Left hindlimb (tissue), 1 donor: Measurements from ENCODE around the gene TPM4.

ENCODE experiments used
- DNase-seq: peaks from one replicate; pipeline ENCODE4 v3.0.0-alpha.2; 2018

TPM4 gene

DNA sequence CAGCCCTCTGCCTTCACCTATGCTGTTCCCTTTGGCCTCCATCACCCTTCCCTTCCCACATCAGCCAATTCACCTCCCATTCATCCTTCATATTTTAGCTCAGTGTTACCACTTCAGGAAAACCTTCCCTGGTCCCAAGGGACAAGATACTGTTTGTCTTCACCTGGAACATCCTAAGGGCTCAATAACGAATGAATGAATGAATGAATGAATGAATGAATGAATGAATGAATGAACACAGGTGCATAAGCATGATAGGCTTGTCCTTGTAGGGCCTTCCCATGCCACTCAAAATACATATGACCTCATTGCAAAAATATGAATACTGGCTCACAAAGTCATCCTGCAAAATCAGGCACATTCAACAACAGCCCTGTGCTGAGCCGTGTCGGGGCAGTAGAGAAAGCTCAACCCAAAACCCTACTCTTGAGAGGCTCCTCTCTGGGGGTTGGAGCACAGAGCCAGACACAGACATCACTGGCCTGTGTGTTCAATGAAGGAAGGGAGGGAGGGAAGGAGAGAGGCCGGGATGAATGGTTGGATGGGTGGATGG, 33.7 kb upstream of the TPM4 start:
- no peak for DNase-seq

DNA sequence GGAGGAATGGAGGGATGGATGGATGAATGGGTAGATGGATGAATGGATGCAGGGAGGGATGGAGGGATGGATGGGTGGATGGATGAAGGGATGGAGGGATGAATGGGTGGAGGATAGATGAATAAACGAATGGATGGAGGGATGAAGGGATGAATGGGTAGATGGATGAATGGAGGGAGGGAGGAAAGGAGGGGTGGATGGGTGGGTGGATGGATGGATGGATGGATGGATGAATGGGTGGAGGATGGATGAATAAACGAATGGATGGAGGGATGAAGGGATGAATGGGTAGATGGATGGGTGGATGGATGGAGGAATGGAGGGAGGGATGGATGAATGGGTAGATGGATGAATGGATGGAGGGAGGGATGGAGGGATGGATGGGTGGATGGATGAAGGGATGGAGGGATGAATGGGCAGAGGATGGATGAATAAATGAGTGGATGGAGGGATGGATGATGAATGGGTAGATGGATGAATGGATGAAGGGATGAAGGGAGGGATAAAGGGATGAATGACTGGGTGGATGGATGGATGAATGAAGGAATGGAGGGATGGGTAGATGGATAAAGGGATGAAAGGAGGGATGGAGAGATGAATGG, 33.0 kb upstream of the TPM4 start:
- no peak for DNase-seq

DNA sequence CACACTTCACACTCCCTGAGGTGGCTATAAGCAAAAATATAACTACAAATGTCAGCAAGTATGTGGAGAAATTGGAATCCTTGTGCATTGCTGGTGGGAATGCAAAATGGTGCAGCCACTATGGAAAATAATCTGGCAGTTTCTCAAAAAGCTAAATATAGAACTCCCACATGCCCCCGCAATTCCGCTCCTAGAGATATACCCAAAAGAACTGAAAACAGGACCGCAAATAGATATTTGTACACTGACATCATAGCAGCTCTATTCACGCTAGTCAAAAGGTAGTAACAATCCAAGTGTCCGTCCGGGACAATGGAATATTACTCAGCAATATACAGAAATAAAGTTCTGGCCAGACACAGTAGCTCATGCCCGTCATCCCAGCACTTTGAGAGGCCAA, 31.5 kb upstream of the TPM4 start:
- no peak for DNase-seq

DNA sequence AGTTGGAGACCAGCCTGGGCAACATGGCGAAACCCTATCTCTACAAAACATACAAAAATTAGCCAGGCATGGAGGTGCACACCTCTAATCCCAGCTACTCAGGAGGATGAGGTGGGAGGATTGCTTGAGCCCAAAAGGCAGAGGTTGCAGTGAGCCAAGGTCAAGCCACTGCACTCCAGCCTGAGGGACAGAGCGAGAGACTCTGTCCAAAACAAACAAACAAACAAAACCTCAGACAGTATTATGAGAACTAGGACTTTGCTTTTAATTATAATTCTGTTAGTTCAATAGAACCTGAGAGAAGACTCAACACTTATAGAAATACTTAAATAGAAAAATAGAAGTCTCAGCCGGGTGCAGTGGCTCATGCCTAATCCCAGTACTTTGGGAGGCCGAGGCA, 31.1 kb upstream of the TPM4 start:
- DNase-seq = no peak

DNA sequence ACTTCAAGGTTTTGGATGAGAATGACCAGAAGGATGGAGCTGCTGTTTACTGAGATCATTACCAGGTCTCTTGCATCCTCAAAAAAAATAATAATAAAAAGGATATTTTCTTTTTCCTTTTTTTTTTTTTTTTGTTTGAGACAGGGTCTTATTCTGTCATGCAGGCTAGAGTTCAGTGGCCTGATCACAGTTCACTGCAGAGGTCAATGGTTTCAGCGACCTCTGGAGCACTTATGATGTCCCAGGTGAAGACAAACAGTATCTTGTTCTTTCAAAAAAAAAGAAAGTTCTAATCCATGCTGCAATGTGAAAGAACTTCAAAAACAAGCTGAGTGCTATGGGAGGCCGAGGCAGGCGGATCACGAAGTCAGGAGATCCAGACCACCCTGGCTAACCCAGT, 30.4 kb upstream of the TPM4 start:
- no peak for DNase-seq

DNA sequence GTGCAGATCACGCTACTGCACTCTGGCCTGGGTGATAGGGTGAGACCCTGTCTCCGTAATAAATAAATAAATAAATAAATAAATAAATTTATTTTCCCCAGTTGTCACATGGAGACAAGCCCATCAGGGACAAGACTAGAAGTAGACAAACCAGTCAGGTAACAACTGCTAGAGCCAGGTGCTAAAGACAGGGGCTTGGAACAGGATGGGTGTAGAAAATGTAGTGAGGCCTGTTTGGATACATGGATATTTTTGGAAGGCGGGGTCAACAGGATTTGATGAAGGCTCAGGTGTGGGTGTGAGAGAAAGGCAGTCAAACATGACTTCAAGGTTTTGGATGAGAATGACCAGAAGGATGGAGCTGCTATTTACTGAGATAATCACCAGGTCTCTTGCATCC, 27.7 kb upstream of the TPM4 start:
- no peak for DNase-seq

DNA sequence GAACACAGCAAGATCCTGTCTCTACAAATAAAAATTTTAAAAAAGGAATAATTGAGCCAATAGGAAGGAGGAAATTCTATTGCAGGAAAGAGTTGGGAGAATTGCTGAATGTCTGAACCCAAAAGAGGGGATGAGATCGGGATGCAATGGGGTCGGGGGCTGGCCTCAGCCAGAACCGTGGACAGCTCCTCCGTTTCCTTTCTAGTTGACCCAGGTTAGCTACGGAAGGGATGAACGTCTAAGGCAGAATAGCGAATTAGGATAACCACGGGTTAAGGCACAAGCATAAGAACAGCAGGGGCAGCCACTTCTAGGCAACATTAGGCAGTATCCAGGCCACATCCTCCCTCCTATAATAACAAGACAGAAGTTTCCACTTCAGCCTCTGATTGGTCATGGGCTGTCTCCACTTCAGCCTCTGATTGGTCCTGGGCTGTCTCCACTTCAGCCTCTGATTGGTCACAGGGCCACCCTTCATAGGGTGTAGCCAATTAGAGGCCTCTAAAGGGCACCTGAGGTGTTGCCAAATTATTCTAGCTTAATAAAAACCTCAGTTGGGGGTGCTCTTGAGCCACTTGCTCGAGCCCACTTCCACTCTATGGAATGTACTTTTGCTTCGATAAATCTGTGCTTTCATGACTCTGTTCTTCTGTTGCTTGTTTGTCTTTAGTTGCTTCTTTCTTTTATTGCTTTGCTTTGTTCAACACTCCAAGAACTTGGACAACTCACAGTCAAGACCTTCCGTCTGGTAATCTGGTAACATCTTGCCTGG, 24.9 kb upstream of the TPM4 start:
- no peak for DNase-seq

DNA sequence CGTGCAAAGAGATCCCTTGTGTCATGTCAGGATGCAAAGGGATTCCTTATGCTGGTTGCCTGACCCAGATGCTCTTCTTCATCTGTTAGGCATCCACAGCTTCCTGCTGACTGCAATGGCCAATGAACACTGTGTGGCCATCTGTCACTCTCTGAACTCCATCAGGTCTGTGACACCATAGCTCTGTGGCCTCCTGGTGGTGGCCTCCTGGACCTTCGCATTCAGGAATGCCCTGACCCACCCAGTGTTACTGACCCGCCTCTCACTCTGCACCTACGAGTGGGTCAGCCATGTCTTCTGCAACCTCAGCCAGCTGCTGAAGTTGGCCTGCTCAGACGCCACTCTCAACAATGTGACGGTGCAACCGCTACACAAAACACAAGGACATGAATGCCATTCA, 23.9 kb upstream of the TPM4 start:
- DNase-seq = no peak

DNA sequence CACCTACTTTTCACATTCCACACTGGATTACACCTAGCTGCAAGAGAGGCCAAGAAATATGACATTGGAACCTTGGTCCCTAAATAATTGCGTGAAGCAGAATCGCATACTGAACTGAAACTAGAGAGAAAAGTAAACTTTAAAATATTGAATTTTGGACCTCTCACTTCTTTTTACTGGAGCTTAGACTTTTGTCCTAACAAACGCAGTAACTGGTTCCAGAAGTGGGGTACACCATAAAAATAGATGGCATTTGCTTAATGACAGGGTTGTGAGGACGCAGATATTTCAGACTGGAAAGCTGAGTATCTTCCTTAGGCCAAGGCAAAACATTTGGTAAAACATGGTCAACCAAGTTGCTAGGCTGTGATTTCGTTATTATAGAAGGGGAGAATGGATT, 19.2 kb upstream of the TPM4 start:
- no peak for DNase-seq

DNA sequence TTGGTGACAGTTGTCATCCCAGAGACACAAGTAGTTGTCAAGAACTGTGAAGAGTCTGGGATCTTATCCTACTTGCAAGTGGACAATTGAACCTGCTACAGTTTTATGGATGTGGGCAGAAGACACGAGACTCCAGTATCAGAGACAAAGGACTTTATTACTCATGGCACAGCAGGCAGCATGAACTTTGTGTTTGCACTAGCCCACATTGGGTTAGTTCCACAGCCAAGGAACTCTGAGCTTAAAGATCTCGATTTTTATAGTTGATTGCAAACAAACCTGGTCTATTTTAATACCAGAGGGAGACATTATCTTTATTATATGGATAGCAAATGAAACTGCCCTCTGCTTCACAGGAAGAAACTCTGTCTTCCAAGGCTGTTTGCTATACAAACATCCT, 16.0 kb upstream of the TPM4 start:
- DNase-seq = peak; percentile 4

DNA sequence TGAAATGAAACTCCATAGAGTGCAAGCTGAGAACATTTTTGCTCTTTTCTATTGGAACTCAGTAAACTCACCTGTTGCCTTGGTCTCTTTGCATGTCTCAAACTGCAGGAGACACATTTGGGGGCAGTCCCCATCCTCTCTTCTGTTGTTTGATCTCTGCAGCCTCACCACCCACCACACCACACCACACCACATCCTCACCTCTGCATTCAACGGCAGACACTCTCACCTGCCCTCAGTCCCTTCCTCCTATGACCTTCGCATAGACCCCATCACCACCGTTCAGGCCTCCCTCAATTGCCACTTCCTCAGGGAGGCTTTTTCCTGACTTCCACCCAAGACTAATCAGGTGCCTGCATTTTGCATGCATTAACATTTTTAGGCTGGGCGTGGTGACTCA, 14.4 kb upstream of the TPM4 start:
- DNase-seq = no peak

DNA sequence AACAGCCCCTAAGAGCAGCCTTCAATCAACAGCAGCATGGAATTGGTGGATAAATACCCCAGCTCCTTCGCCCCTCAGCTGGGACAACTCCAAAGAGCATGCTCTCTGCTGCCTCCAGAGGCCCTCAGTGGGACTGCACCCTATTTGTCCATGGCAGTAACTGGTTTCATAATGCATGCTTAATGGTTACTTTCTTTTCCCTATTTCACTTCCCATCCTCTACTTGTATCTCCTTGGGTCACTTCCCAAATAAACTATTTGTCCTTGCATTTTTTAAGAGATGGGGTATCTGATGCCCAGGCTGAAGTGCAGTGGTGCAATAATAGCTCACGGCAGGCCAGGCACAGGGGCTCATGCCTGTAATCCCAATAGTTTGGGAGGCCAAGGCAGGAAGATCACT, 13.5 kb upstream of the TPM4 start:
- peak; percentile 22 for DNase-seq

DNA sequence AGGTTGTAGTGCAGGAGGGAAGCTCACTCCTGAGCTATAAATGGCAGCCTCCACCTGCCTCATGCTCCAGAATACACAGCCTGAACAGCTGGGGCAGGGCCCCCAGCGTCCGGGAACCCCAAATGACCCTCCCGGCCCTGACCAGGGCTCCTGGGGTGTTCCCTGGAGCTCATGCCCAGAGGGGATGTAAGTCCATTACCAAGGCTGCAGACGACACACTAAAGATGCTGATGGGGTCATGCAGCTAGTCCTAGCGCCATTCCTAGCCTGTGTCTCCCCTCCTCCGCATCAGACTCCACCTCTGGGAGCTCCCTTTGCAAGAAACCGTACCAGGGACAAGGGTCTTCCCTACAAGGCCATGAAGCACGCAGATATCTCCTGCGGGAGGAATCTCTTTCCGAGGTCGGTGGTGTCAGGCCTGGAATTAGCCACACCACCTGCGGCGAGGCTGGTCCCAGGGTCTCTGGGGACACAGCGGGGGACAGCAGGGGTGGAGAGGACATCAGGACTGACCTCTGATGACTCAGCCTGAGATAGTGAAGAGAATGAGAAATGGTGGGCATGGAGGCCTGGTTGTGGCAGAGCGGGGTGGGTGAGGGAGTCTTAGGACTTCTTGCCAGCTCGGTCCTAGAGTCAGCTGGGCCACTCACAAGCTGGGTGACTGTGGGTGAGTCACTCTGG, 11.9 kb upstream of the TPM4 start:
- peak; percentile 24 for DNase-seq

DNA sequence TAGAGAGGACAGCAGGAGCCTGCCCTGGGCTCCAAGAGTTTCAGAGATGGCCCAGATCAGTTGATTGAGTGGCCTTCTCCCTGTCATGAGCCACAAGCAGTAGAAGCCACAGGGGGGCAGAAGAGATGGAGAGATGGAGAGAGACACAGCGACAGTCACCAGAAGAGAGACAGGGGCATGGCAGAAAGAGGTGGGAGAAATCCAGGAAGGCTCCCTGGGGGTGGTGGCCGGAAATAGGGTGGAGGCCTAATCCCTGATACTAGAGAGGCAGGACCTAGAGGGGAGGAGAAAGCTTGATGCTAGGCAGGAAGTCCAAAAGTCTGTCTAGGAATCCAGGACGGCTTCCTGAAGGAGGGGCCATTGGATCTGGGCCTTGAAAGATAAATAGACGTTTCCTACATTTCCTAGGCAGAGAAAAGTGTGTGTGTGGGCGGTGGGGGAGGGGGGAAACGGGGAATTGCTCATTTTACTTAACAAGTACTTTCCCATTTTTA, 9.6 kb upstream of the TPM4 start:
- DNase-seq = no peak

DNA sequence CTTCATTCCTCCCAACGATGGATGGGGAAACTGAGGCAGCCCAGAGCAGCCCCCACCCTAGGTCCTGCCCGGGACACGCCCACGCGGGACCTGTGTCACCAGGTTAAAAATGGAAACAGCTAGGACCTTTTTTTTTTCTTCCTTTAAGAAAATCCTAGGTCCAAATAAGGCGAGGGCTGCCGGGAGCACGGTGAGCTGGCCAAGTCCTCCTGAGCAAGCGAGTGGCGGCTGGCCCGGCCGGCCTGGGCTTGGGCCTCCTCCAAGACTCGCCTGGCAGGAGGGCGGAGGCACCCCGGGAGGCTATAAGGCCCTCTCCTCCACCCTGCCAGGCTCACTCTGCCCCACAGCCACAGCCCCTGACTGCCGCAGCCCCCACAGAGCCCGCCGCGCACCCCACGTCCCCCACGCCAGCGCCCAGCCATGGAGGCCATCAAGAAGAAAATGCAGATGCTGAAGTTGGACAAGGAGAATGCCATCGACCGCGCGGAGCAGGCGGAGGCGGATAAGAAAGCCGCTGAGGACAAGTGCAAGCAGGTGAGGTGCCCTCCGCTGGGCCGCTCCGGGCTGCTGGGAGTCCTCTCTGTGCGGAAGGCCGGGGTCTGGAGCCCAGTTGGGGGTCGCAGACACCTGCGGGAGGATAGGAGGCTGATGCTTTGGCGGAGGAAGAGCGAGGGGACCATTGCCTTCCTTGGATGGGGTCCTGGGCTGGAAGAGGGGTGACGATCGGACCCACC, 8.9 kb upstream of the TPM4 start:
- DNase-seq = peak; percentile 27

DNA sequence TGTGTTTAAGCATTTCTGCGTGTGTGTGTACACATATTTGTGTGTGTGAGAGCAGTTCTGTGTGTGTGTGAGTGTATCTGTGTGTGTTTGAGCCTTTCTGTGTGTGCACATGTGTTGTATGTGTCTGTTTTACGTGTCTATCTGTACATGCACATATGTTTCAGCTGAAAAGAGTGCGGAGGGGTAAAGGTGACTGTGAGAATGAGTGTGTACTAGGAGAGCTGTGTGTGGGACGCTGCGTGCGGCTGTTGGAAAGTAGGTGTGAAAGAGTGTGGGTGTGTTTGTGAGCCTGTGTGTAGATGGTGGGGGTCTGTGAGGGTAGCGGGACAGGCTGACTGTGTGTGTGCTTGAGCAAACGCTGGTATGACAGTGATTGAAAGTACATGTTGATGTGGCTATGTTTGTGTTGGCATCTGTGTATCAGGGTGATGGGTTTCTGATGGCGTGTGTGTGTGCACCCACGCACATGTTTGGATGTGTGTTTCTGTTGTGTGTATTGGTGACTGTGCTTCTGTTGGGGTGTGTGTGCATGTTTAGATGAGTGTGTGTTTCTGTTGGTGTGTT, 7.5 kb upstream of the TPM4 start:
- peak; percentile 17 for DNase-seq

DNA sequence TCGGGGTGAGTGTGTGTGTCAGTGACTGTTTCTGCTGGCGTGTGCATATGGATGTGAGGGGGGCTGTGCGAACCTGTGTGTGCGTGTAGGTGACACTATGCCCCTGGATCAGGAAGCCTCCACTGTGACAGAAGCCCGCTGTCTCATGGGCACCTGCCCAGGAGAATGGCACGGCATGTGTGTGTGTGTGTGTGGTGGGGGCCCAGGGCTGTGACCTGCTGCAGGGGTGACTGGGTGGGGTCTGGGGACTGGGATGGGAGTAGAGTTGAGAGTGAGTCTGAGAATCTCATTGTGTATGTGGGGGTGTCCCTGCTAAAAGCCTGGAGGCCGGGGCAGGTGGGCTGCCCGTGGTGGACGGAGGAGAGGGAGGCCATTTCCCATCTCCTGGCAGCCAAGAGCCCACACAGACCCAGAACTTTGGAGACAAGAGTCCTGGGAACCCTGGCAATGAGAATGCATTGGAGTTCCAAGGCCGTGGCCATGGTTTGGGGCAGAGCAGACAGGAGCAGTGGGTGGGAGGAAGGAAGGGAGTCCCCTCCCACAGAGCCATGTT, 6.4 kb upstream of the TPM4 start:
- DNase-seq = peak; percentile 13

DNA sequence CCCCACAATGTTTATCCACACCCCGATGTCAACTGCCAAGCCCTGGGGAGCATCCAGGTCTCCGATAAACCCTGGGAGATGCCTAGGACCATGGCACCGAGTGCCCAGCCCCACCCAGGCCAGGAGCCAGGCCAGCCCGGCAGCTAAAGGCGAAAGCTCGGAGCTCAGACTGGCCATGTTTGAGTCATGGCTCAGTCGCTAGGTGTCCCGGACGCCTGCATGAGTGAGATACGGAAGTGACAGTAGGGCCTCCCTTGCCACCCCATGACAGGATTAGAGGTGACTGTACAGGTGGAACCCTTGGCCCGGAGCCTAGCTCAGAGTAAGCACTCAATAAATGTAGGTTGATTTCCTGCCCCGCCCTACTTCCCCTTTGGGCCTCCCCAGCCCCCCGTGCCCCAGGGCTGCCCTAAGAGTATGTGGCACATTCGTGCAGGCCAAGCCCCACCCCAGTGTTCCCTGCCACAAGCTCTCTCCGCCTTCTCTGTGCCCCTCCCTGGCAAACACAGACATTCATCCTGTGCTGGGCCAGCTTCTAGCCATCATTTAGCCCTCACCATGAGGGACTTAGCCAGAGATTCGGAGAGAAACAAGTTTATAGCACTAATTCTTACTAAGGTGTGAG, 5.8 kb upstream of the TPM4 start:
- DNase-seq = peak; percentile 57

DNA sequence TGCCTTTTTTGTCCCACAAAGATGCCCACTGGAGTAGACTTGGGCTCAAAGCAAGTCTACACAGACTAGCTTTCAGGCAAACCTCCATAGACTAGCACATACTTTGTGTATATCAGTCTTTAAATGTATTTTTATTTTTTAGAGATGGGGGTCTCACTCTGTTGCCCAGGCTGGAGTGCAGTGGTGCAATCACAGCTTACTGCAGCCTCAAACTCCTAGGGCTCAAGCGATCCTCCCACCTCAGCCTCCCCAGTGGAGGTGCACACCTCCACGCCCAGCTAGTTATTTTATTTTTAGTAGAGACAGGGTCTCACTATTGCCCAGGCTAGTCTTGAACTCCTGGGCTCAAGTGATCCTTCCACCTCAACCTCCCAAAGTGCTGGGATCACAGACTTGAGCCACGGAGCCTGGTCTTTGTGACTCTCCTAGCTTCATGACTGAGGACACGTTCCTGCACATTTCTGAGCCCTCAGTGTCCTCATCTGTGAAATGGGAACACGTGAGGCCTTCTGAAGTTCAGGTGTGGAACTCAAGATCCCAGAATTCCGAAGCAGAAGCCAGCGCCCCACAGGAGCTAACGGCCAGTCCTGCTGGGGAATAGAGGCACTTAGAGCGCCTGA, 5.1 kb upstream of the TPM4 start:
- peak; percentile 6 for DNase-seq

DNA sequence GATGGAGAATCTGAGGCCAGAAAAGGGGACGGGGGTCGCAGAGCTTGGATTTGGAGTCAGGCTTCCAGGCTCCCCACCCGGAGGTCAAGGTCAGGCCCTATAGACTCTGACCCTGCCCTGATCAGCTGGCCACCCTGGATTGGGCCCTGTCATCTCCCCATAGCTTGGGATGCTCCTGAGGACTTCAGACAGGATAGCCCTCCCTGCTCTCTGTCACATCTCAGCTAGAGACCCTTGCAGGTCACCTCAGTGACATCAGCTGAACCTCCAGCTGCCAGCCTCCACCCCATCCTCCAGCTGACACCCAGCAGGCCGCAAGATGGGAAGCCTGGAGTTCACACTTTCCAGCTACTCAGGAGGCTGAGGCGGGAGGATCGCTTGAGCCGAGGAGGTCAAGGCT, 2.8 kb upstream of the TPM4 start:
- peak; percentile 10 for DNase-seq

DNA sequence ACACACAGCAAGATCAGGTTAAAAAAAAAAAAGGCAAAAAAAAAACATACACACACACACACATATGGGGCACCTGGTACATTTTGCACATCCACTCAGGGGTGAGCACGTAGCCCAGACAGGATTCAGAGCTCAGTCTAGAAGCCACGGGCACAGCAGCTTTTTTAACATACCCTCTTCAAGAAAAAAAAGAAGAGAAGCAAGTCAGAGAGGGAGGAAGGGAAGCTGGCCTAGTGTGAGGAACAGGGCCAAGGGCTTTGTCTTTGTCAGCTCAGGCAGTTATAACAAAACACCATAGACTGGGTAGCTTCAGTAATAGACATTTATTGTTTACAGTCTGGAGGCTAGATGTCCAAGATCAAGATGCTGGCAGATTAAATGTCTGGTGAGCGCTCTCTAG, 2.3 kb upstream of the TPM4 start:
- peak; percentile 22 for DNase-seq
